Ovary (tissue), 3 donors: ENCODE measurements around the gene CD48.

ENCODE experiments used
- EP300 ChIP-seq: sonication (generic); formaldehyde crosslinking; IDR thresholded peaks from one replicate; pipeline ENCODE4 v1.6.1; 2017; ENCODE audit warnings: antibody characterized with exemption
- TF ChIP-seq, protein P1 (sequence below), 3 donors: fragments of 450-650 bp in 2 of 3; fragments of 200-600 bp in 1 of 3; IDR thresholded peaks; one replicate each; pipeline versions ENCODE4 v1.5.1 to v1.8.0; 2016 to 2022; ENCODE audit warnings: antibody characterized with exemption in 3 of 3, mild to moderate bottlenecking in 1 of 3
- donor health status: DM: no; HTN: no; CAD: no.

DNA sequence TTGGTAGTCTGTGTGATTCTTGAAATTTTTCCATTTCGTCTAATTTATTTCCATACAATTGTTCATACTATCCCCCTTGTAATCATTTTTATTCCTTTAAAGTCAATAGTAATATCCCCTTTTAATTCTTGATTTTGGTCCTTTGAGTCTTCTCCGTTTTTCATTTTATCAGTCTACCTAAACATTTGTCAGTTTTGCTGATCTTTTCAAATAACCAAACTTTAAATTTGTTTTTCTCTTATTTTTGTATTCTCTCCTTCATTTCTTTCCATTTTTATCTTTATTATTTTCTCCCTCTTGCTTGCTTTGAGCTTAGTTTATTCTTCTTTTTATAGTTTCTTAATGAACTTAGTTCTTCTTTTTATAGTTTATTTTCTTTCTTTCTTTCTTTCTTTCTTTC, 43.7 kb downstream of the CD48 start:
- TF ChIP-seq, protein P1, sequence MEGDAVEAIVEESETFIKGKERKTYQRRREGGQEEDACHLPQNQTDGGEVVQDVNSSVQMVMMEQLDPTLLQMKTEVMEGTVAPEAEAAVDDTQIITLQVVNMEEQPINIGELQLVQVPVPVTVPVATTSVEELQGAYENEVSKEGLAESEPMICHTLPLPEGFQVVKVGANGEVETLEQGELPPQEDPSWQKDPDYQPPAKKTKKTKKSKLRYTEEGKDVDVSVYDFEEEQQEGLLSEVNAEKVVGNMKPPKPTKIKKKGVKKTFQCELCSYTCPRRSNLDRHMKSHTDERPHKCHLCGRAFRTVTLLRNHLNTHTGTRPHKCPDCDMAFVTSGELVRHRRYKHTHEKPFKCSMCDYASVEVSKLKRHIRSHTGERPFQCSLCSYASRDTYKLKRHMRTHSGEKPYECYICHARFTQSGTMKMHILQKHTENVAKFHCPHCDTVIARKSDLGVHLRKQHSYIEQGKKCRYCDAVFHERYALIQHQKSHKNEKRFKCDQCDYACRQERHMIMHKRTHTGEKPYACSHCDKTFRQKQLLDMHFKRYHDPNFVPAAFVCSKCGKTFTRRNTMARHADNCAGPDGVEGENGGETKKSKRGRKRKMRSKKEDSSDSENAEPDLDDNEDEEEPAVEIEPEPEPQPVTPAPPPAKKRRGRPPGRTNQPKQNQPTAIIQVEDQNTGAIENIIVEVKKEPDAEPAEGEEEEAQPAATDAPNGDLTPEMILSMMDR (IDR thresholded peaks at IDR 0.05) = no peak
- TF ChIP-seq EP300 = no peak
